GM21526 (cell line): Measurements from ENCODE around the gene SELENOO.
"Not testable (repeated sequence)": the region's sequence is repeated elsewhere in the genome, so short reads cannot be mapped to it uniquely, and the experiment has no call there.

Experiments used
- ATAC-seq: cut with Tn5 transposase; IDR thresholded peaks from one replicate; pipeline ENCODE4 v1.9.1; 2021; ENCODE audit warnings: moderate library complexity; ENCODE audit not compliant: unreplicated experiment, low FRiP score

Gene SELENOO, protein sequence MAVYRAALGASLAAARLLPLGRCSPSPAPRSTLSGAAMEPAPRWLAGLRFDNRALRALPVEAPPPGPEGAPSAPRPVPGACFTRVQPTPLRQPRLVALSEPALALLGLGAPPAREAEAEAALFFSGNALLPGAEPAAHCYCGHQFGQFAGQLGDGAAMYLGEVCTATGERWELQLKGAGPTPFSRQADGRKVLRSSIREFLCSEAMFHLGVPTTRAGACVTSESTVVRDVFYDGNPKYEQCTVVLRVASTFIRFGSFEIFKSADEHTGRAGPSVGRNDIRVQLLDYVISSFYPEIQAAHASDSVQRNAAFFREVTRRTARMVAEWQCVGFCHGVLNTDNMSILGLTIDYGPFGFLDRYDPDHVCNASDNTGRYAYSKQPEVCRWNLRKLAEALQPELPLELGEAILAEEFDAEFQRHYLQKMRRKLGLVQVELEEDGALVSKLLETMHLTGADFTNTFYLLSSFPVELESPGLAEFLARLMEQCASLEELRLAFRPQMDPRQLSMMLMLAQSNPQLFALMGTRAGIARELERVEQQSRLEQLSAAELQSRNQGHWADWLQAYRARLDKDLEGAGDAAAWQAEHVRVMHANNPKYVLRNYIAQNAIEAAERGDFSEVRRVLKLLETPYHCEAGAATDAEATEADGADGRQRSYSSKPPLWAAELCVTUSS

DNA sequence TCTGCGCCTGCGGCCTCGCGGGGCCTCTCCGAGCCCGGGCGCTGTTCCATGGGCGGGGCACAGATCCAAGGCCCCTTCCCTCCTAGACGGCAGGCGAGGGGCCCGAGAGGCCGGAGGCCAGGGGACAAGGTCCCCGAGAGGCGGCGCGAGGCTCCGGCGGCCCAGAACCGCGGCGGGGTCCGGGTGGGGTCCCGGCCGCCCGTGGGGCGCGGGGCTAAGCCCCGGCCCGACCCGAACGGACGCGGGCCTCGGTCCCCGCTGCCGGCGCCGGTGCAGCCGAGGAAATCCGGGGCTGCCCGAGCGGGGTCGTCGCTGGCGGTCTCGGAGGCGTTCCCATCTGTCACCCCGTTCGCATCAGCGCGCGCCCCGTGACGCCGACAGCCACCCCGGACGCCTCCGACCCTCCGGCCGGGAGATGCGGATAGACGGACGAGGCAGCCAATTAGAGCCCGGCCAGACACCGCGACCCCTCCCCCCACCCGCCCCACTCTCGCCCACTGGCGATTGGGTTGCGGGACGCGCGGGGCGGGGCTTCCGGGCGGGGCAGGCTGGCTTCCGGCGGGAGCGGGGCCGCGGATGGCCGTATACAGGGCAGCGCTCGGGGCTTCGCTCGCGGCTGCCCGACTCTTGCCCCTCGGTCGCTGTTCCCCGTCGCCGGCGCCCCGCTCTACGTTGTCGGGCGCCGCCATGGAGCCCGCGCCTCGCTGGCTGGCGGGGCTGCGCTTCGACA lies at the start of gene SELENOO:
TSS of gene SELENOO (plus strand) at position 551 of the 730 bp plus-strand sequence. CDS start at position 577, 26 bp downstream.
- ATAC-seq: peak; percentile 48

DNA sequence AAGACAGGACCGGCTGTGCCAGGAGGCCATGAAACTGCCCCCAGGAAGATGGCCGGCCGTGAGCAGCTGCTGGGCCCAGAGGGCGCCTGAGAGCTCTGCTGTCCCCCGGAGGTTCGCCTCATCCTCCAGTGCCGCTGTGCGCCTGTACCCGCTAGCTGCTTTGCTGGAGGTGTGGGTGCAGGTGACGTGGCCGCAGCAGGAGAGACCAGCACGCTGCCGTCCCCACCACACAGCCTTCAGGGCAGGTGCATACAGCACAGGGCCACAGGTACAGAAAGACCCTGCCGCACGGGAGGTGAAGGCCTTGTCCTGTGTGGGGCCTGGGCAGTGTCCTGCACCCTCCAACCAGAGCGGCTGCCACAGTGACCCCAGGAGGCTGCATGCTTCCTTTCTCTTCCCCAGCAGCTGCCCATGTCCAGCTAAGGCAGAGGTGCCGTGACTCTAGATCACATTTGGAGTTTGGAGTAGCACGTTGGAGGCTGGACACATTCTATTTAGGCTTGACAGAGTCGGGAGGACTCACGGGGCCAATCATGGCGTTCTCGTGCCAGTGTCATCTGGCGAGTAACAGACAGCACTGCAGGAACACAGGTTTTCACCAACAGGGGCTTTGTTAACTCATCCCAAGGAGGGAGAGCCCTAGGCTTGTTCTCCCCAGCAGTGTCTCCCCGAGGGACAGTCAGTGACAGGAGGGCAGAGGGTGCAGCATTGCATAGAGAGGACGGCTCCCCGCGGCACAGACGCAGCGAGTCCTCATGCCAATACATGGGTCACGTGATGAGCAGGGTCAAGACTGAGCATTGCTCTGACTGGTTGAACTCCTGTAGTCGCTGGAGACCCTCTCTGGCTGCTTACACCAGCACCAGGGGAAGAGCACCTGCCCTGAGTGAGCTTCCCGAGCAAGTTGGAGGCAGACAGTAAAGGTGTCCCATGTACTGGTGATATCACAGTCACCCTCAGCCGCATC lies 49.0 kb upstream of the SELENOO start:
- no peak for ATAC-seq

GRCh38 chr22:50153056-50153755 lies 47.6 kb upstream of the SELENOO start:
- ATAC-seq: no peak

DNA sequence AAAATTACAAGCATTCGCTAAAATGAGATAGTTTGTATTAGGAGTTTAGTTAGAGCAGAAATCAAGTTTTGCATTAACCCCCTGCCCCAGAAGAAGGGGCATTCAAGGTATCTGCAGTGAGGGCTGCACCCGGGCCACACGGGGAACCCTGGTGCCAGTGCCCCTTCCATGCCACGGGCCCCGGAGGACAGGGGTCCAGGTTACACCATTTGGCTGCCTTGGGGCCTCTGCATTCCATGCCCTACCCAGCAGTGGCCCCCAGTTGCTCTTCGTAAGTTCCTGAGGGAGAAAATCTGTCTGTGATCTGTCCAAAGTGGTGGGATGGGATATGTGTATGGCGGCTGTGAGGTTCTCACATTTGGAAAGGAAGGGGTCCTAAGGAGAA lies 47.1 kb upstream of the SELENOO start:
- no peak for ATAC-seq

DNA sequence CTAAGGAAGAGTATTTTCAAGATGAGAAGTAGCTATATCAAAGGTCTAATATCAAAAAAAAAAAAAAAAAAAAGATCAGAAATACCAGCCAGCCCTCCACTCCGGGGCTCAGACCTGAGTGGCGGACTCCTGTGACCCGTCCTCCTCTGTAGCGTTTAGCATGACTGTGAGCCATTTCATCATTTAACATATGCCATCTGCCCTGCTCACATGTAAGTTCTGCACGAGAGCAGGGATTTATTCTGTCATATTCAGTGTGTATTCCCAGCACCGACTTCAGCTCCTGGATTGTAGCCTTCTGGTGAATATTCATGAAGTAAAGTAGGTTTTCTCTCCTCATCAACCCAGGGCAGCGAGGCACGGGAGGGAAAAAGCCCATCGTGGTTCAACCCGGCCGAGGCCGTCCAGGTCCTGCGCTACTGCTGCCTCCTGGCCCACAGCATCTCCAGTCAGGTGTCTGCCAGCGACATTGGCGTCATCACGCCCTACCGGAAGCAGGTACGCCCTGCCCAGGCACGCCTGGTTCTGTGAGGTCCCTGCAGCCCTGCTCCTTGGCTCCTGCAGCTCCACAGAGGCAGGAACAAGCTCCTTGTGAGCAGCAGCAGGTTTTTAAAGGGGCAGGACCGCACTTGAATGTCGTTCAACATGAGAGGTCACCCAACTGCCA lies 43.0 kb upstream of the SELENOO start:
- no peak for ATAC-seq

DNA sequence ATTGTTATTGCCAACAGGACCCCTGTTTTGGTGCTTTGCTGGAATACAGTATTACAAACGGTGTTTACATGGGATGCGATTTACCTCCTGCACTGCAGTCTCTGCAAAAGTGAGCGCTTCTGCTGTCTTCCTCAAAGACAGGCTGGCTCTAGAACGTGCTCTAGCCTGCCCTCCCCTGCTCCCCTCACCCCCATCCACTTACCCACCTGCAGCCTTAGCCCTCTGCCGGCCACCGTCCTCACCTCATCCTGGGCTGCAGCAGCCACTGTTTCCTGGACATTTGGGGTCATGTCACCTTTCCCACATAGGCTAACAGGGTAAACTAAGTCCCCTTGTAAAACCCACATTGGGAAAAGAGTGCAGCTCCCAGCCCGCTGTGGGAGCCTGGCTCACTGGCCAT lies 39.9 kb upstream of the SELENOO start:
- ATAC-seq: no peak

DNA sequence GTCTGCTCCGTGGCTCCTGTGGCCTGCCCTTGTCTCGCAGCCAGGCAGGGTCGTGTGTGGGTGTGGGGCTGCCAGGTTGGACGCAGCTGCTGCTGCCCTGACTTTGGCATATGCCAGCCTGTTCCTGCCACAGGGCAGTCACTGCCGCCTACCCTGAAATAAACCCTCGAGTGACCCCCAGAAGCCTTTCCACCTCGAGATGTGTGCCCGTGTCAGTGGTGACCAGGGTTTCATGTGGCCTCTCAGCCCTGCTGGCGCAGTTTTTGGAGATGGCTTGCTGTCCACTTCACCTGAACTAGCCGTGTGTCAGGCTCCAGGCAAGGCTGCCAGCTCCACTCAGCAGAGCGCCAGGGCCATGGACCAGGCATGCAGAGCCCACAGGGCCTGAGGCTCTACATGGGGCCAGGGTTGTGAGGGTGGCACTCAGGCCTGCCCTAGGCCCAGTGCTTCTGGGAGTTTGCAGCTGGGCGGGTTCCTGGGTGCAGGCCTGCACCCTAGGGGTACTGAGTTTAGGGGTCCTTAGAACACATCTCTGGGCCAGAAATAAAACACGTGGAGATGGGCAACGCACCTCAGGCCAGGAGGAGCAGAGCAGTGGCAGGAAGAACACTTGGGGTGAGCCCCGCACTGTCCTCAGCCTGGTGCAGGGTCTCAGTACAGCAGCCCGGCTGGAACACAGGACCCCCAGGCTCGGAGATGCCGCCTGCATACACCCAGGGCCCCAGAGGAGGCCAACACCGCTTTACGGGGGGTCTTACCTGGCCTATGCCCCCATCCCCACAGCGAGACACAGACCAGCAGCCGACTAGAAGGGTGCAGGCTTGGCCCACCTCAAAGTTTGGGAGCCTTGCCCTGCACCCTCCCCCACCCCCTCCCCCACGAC lies 39.1 kb upstream of the SELENOO start:
- ATAC-seq: no peak

DNA sequence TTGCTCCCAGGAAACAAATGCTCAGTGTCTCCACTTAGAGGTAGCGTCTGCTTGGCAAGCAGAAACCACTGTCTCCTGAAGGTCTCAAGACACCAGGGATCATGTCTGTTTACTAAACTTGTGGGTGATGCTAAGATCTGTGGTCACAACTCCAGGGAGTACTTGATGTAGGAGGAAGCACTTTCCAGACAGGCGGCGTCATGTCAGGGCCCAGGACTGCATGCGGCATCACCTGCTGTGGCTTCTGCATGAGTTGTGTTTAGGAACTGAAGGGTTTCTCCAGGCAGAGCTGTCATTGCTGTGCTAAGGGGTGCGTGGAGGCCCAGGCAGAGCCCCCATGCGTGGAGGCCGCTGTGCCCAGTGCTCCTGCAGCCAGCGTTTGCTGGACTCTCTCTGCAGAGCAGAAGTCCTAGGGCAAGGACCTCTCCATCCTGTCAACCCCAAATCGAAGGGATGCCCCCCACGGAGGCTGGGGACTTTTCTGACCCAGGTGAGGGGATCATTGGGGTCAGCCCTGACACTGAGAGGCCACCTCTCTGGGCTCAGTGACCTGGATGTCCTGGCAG lies 38.3 kb upstream of the SELENOO start:
- ATAC-seq: no peak

GRCh38 chr22:50165436-50166123 lies 35.2 kb upstream of the SELENOO start:
- ATAC-seq: no peak

GRCh38 chr22:50167689-50168489 lies 32.9 kb upstream of the SELENOO start:
- ATAC-seq: no peak

GRCh38 chr22:50168490-50169180 lies 32.2 kb upstream of the SELENOO start:
- not testable (repeated sequence) for ATAC-seq

- ATAC-seq: no peak
These were observed 31.5 kb upstream of the SELENOO start for GRCh38 chr22:50169181-50169759.

DNA sequence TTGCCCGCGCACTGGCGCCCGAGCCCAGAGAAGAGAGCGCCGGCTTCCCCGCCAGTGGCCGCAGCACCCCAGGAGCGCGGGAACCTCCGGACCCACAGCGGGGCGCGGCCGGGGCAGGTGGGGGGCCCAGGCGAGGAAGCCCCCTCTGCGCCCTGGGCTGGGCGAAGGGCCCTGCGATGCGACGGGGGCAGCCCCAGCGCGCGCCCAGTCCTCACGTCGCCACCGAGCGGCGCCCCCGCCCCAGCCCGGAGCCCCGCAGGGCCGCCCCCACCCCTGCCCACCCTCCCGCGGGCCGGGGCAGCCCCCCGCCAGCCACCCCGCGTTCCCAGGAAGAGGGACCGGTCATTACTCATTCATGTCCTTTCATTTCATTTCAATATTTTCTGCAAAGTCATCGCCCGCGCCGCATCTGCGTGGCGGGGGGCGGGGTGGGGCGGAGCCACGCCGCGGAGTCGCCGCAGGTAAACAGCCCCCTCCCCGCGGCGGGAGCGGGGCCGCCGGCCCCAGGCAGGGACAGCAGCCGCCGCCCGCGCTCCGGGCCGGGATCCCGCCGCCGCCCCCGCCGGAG lies 31.0 kb upstream of the SELENOO start:
- no peak for ATAC-seq

DNA sequence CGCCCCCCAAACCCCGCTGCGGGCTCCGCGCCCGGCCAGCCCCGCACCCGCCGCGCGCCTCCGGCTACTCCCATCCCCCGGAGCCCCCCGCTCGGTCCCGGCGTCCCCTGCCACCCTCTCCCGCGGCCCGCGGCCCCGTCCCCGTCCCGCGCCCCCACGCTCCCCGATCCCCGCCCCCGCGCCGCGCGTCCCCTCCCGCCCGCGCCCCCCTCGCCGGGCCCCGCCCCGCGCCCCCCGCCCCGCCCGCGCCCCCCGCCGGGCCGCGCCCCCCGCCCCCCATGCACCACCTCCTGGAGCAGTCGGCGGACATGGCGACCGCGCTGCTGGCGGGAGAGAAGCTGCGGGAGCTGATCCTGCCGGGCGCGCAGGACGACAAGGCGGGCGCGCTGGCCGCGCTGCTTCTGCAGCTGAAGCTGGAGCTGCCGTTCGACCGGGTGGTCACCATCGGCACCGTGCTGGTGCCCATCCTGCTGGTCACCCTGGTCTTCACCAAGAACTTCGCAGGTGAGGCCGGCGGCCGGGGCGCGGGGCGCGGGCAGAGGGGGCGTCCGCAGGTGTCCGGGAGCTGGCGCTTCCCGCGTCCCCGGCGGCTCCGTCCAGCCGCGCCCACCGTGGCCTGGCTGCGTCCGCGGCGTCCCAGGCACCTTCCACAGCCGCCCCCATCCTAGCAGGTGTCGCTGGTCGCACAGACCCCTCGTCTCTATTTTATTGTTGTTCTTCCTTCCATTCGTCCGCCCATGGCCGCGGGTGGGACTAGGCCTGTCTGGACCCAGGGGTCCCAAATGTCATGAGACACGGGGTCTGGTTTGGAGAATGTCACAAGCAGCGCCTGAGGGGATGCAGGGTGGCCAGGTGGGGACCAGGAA lies 30.1 kb upstream of the SELENOO start, which contains the start of gene PANX2:
TSS of gene PANX2 (plus strand) at position 279 of the 866 bp plus-strand sequence. CDS start at position 279, 0 bp downstream.
- ATAC-seq: no peak
